H1 (cell line): ENCODE results near the gene DNAH1. TPM values are rescaled to one million over a fixed set of nuclear protein-coding genes. Genes with fewer than 3 reads are reported as not detected.

ENCODE experiments used
- CTCF ChIA-PET: fragments of 300-600 bp; sonication (Branson Sonifier 250); formaldehyde crosslinking; loops from one replicate; lab custom pipeline; 2021; ENCODE audit not compliant: partially characterized antibody; lab: Charles Lee
- POLR2A ChIA-PET: fragments of 300-600 bp; sonication (Branson Sonifier 250); formaldehyde crosslinking; loops from one replicate; lab custom pipeline; 2021; ENCODE audit warnings: inconsistent platforms; ENCODE audit not compliant: partially characterized antibody; lab: Charles Lee
- DNase-seq, 2 experiments: peaks; one replicate each; pipeline versions ENCODE4 v3.0.0 to v3.0.0-alpha.2; 2010 to 2022; ENCODE audit warnings: low spot score in 2 of 2, low read depth in 1 of 2, mixed read lengths in 1 of 2
- FAIRE-seq: peaks from 2 replicates; lab custom pipeline; 2011; peaks lifted over from hg19 to GRCh38; lab: Jason Lieb, UNC
- H2AFZ ChIP-seq: 2 replicates; pipeline ENCODE4 v1.8.1; 2012; ENCODE audit warnings: low read length, inconsistent platforms
- H2AK5ac ChIP-seq: 2 replicates; pipeline ENCODE4 v1.6.1; 2013; ENCODE audit warnings: low read depth, low read length
- H2BK120ac ChIP-seq: replicated peaks from 2 replicates; pipeline ENCODE3; 2013; ENCODE audit warnings: low read depth, low read length, inconsistent platforms
- H2BK12ac ChIP-seq: 2 replicates; pipeline ENCODE4 v1.6.1; 2013; ENCODE audit warnings: low read depth, low read length
- H2BK15ac ChIP-seq: 2 replicates; pipeline ENCODE4 v1.6.1; 2013; ENCODE audit warnings: low read length
- H2BK20ac ChIP-seq: 2 replicates; pipeline ENCODE4 v1.6.1; 2013; ENCODE audit warnings: low read length
- H2BK5ac ChIP-seq: 2 replicates; pipeline ENCODE4 v1.6.1; 2013; ENCODE audit warnings: low read depth, low read length
- H3K14ac ChIP-seq: 2 replicates; pipeline ENCODE4 v1.6.1; 2013; ENCODE audit warnings: inconsistent platforms; ENCODE audit not compliant: insufficient read length
- H3K18ac ChIP-seq: 2 replicates; pipeline ENCODE4 v1.6.1; 2013; ENCODE audit warnings: low read length; ENCODE audit errors: extremely low read depth
- H3K23ac ChIP-seq: 2 replicates; pipeline ENCODE4 v1.6.1; 2013; ENCODE audit warnings: inconsistent platforms; ENCODE audit not compliant: insufficient read length
- H3K23me2 ChIP-seq: 2 replicates; pipeline ENCODE4 v1.6.1; 2013; ENCODE audit warnings: low read depth, low read length
- H3K27ac ChIP-seq: 2 replicates; pipeline ENCODE4 v1.6.1; 2011; ENCODE audit warnings: low read depth, low read length, inconsistent platforms
- H3K27me3 ChIP-seq, 4 experiments: replicated peaks in 1 of 4; 1 replicate in 1 of 4; 2 replicates in 3 of 4; pipeline versions ENCODE4 v1.6.1 to v1.8.1; 2011 to 2013; ENCODE audit warnings: low read length in 3 of 4, mild to moderate bottlenecking in 3 of 4, inconsistent platforms in 2 of 4, mixed read lengths in 2 of 4, moderate library complexity in 1 of 4; ENCODE audit not compliant: control insufficient read depth in 3 of 4, insufficient read depth in 3 of 4; ENCODE audit errors: extremely low read depth in 1 of 4
- H3K36me3 ChIP-seq, 4 experiments: 2 replicates each; pipeline versions ENCODE4 v1.6.1 to v1.8.1; 2011 to 2013; ENCODE audit warnings: mild to moderate bottlenecking in 4 of 4, low read length in 3 of 4, moderate library complexity in 2 of 4, control low read depth in 1 of 4, inconsistent platforms in 1 of 4; ENCODE audit not compliant: insufficient read depth in 4 of 4, control insufficient read depth in 2 of 4
- H3K4ac ChIP-seq: replicated peaks from 2 replicates; pipeline ENCODE3; 2013; ENCODE audit warnings: low read length, low read depth, mixed read lengths, inconsistent platforms; ENCODE audit not compliant: insufficient read length
- H3K4me1 ChIP-seq, 4 experiments: replicated peaks in 1 of 4; 1 replicate in 1 of 4; 2 replicates in 3 of 4; pipeline versions ENCODE4 v1.6.1 to v1.8.1; 2011 to 2013; ENCODE audit warnings: low read length in 3 of 4, inconsistent platforms in 2 of 4, mixed read lengths in 1 of 4; ENCODE audit not compliant: insufficient read depth in 4 of 4, control insufficient read depth in 3 of 4
- H3K4me2 ChIP-seq, 2 experiments: 2 replicates each; pipeline versions ENCODE4 v1.6.1 to v1.8.1; 2011 to 2013; ENCODE audit warnings: low read depth in 2 of 2, low read length in 2 of 2, control low read depth in 1 of 2, inconsistent platforms in 1 of 2, mild to moderate bottlenecking in 1 of 2; ENCODE audit not compliant: insufficient read depth in 1 of 2
- H3K4me3 ChIP-seq, 4 experiments: fragments of 200-600, 300-600 bp in 1 of 4; sonication (generic), shearing (Covaris generic), sonication (Bioruptor Twin) in 1 of 4; 2 replicates each; pipeline versions ENCODE4 v1.5.1 to v1.8.1; 2011 to 2016; ENCODE audit warnings: low read length in 4 of 4, low read depth in 3 of 4, control low read depth in 2 of 4, inconsistent platforms in 2 of 4, mild to moderate bottlenecking in 2 of 4, mixed read lengths in 1 of 4, moderate library complexity in 1 of 4; ENCODE audit not compliant: insufficient read depth in 2 of 4; ENCODE audit errors: extremely low read depth in 1 of 4
- H3K56ac ChIP-seq: replicated peaks from 2 replicates; pipeline ENCODE3; 2013; ENCODE audit warnings: low read depth, mild to moderate bottlenecking, mixed read lengths, low read length, inconsistent platforms; ENCODE audit not compliant: insufficient read length
- H3K79me1 ChIP-seq: 2 replicates; pipeline ENCODE4 v1.6.1; 2013; ENCODE audit warnings: low read depth, low read length, control low read depth
- H3K79me2 ChIP-seq, 2 experiments: 2 replicates each; pipeline versions ENCODE4 v1.6.1 to v1.8.1; 2012 to 2013; ENCODE audit warnings: low read length in 2 of 2, mild to moderate bottlenecking in 2 of 2, inconsistent platforms in 1 of 2; ENCODE audit not compliant: insufficient read depth in 2 of 2, control insufficient read depth in 1 of 2
- H3K9ac ChIP-seq, 4 experiments: replicated peaks in 1 of 4; 1 replicate in 1 of 4; 2 replicates in 3 of 4; pipeline versions ENCODE4 v1.6.1 to v1.8.1; 2011 to 2013; ENCODE audit warnings: low read depth in 3 of 4, low read length in 3 of 4, control low read depth in 2 of 4, mild to moderate bottlenecking in 2 of 4, moderate library complexity in 2 of 4, inconsistent platforms in 1 of 4; ENCODE audit errors: extremely low read depth in 1 of 4
- H3K9me3 ChIP-seq, 2 experiments: 2 replicates each; pipeline versions ENCODE4 v1.6.1 to v1.8.1; 2012 to 2013; ENCODE audit warnings: mild to moderate bottlenecking in 2 of 2, moderate library complexity in 2 of 2, control low read depth in 1 of 2, inconsistent platforms in 1 of 2, low read depth in 1 of 2, low read length in 1 of 2, mixed read lengths in 1 of 2; ENCODE audit not compliant: insufficient read depth in 2 of 2
- H4K20me1 ChIP-seq, 2 experiments: replicated peaks in 1 of 2; 2 replicates each; pipeline versions ENCODE3 to v1.8.1; 2011 to 2013; ENCODE audit warnings: inconsistent platforms in 2 of 2, low read length in 2 of 2, mild to moderate bottlenecking in 1 of 2; ENCODE audit not compliant: insufficient read depth in 2 of 2, control insufficient read depth in 1 of 2
- H4K5ac ChIP-seq: 2 replicates; pipeline ENCODE4 v1.6.1; 2013; ENCODE audit warnings: low read length, low read depth, mixed read lengths, inconsistent platforms; ENCODE audit not compliant: insufficient read length
- H4K8ac ChIP-seq: 2 replicates; pipeline ENCODE4 v1.8.0; 2013; ENCODE audit warnings: mild to moderate bottlenecking, moderate library complexity, low read length, inconsistent platforms; ENCODE audit not compliant: insufficient read depth; ENCODE audit errors: extremely low read depth
- H4K91ac ChIP-seq: replicated peaks from 2 replicates; pipeline ENCODE3; 2013; ENCODE audit warnings: low read length, mixed read lengths, inconsistent platforms; ENCODE audit not compliant: insufficient read length
- EGR1 ChIP-seq: IDR thresholded peaks from 2 replicates; pipeline ENCODE4 v1.6.1; 2011; ENCODE audit warnings: low read depth, low read length, borderline replicate concordance
- GABPA ChIP-seq: IDR thresholded peaks from 2 replicates; pipeline ENCODE4 v1.6.1; 2011; ENCODE audit warnings: mild to moderate bottlenecking, low read length, moderate library complexity, borderline replicate concordance; ENCODE audit not compliant: insufficient read depth
- HDAC2 ChIP-seq, 2 experiments: fragments of 300-600 bp in 1 of 2; sonication (generic) in 1 of 2; IDR thresholded peaks; 2 replicates each; pipeline ENCODE4 v1.6.1; 2011 to 2012; ENCODE audit warnings: low read depth in 2 of 2, low read length in 2 of 2, mild to moderate bottlenecking in 2 of 2, moderate library complexity in 2 of 2, borderline replicate concordance in 1 of 2, inconsistent platforms in 1 of 2
- PHF8 ChIP-seq: fragments of 200-600 bp; sonication (generic); conservative IDR thresholded peaks from 2 replicates; pipeline ENCODE4 v1.7.1; 2012; ENCODE audit warnings: low read depth, mild to moderate bottlenecking, inconsistent platforms, low read length, moderate library complexity
- POLR2AphosphoS5 ChIP-seq: IDR thresholded peaks from 2 replicates; pipeline ENCODE4 v1.6.1; 2011; ENCODE audit warnings: low read depth, low read length
- WGBS, 2 experiments: shearing (Covaris generic) in 1 of 2; methylation state at CpG; one replicate each; pipeline versions ENCODE4 v1.1.6 to v1.1.7; 2013 to 2015; ENCODE audit warnings: low lambda C conversion rate in 2 of 2, mixed read lengths in 2 of 2, inconsistent platforms in 1 of 2, low coverage in 1 of 2, missing lambda C conversion rate in 1 of 2; ENCODE audit not compliant: insufficient replicate concordance in 2 of 2, insufficient coverage in 1 of 2, insufficient read length in 1 of 2; ENCODE audit errors: extremely low coverage in 1 of 2, missing lambda C conversion rate in 1 of 2; 5-methylcytosine and 5-hydroxymethylcytosine counted together
- polyA plus RNA-seq, 7 experiments: library from polyadenylated mRNA; depleted of rRNA in 3 of 7; stranded (reverse) in 5 of 7; unstranded in 2 of 7; fragments of >200 nt in 5 of 7; fragments of 200-250 nt in 2 of 7; gene quantifications; 1 replicate in 5 of 7; 2 replicates in 1 of 7; 4 replicates in 1 of 7; pipeline versions ENCODE4 v1.2.1 to v1.2.3, GENCODE V29; 2011 to 2013; ENCODE audit warnings: missing spikeins in 2 of 7, mixed read lengths in 2 of 7
- total RNA-seq: library from RNA; stranded (reverse); fragmentation: NEBNext Ultra II Directional; extraction: Animal tissue kit (Norgen Biotek cat#: 25700); gene quantifications from 2 replicates; pipeline ENCODE4 v1.2.1, GENCODE V29; 2021
- TF ChIP-seq, protein P1 (sequence below): IDR thresholded peaks from 2 replicates; pipeline ENCODE4 v1.6.1; 2012; ENCODE audit warnings: inconsistent platforms
- TF ChIP-seq, protein P2 (sequence below): IDR thresholded peaks from 2 replicates; pipeline ENCODE4 v1.6.1; 2011; ENCODE audit warnings: low read length, improper control_type of control experiment

DNAH1 gene
- total and polyA plus RNA-seq, 2 of the 8 experiments (the other 6 are each of a cell fraction or from before 2014, with no cell fraction given), result 1.0 to 1.5 TPM

DNA sequence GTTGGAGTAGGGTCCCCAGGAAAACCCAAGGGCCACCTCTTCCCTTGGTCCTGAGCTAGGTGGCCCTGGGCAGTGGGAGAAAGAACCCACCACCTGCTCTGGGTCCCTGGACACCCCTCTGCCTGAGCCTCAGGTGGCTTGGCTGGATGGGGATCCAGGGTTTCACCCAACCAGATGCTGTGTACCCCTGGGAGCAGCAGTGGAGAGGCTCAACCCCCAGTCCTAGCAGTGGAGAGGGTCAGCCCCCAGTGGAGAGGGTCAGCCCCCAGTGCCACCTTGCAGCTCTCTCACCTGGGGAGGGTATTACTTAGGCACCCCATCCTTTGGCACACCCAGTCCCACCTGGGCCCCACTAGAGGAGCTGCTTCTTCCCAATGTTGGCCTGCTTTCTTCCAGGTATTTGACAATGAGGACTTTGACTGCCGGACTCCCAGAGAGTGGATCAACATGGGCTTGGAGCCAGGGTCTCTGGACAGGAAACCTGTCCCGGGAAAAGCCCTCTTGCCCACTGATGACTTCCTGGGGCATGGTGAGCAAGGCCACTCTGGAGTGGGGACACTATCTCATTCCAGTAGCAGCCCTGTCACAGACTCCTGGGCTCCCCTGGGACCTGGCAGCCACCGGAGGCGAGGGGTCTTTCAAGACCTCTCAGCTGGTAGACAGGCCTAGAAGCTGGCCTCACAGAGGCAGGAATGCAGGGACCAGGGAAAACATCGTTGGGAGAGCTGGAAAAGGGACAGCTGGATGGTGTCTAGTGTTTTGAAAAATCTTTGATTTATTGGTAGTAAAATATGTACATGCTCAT, 11.6 kb downstream of the DNAH1 start:
- H4K8ac ChIP-seq, result no peak overlapping the region
- ChIA-PET CTCF (interaction anchor here (0.9 to 6.2 kb wide), 8 partner anchors 8 to 119 kb away, joined by 3 to 60 read pairs (median 6); no protein-coding TSS in a partner anchor), POLR2A (interaction anchor here (0.6 to 1.2 kb wide), 2 partner anchors 42 to 50 kb away, joined by 3 read pairs; partner anchors contain the start of gene WDR82)
- no peak overlapping the region for H3K14ac ChIP-seq
- H3K27ac ChIP-seq, result no peak overlapping the region
- no peaks in the 10 kb centered on the region for H3K9me3 ChIP-seq
- H3K4me1 ChIP-seq, result no peaks in the 10 kb centered on the region
- H3K4me2 ChIP-seq, result no peak overlapping the region
- no peak for DNase-seq
- FAIRE-seq, result no peak
- H3K36me3 ChIP-seq, result no peaks in the 10 kb centered on the region
- no peak overlapping the region for H3K4me3 ChIP-seq
- H3K56ac ChIP-seq, result no peak overlapping the region
- no peak overlapping the region for H3K9ac ChIP-seq
- H3K4ac ChIP-seq, result no peak overlapping the region
- TF ChIP-seq, protein P1, sequence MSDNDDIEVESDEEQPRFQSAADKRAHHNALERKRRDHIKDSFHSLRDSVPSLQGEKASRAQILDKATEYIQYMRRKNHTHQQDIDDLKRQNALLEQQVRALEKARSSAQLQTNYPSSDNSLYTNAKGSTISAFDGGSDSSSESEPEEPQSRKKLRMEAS, result no peak
- no peak for TF ChIP-seq GABPA
- no peak for TF ChIP-seq POLR2AphosphoS5
- no peak for TF ChIP-seq HDAC2 (IDR thresholded peaks at IDR 0.05; ENCODE audit: borderline replicate concordance in 1 of 2, low read depth in 2 of 2, low read length in 2 of 2)
- no peak for TF ChIP-seq PHF8
- no peak for TF ChIP-seq EGR1
- TF ChIP-seq, protein P2, sequence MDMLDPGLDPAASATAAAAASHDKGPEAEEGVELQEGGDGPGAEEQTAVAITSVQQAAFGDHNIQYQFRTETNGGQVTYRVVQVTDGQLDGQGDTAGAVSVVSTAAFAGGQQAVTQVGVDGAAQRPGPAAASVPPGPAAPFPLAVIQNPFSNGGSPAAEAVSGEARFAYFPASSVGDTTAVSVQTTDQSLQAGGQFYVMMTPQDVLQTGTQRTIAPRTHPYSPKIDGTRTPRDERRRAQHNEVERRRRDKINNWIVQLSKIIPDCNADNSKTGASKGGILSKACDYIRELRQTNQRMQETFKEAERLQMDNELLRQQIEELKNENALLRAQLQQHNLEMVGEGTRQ, result no peak
- peaks cover 0 to 1% of the 10 kb centered on the region in 2 experiments for H4K20me1 ChIP-seq
- H2BK20ac ChIP-seq, result no peak overlapping the region
- no peak overlapping the region for H2BK15ac ChIP-seq
- H2BK12ac ChIP-seq, result no peak overlapping the region
- H2AFZ ChIP-seq, result no peak overlapping the region
- H3K18ac ChIP-seq, result no peak overlapping the region
- H4K5ac ChIP-seq, result no peak overlapping the region
- no peaks in the 10 kb centered on the region for H3K79me2 ChIP-seq
- H4K91ac ChIP-seq, result no peak overlapping the region
- no peak overlapping the region for H2BK5ac ChIP-seq
- no peaks in the 10 kb centered on the region for H3K79me1 ChIP-seq
- peaks cover 3% of the 10 kb centered on the region; the same call in 1 of the 2 replicates for H3K23me2 ChIP-seq
- no peak overlapping the region for H3K23ac ChIP-seq
- H3K27me3 ChIP-seq, result no peaks in the 10 kb centered on the region; a peak in 1 of 7 replicates
- no peak overlapping the region for H2BK120ac ChIP-seq
- 81% methylated on average over 5 of the region's 5 CpGs; no CpG with 5 or more reads in 1 of the 2 experiments for WGBS, 2 experiments
- H2AK5ac ChIP-seq, result no peak overlapping the region
